HL-60 (cell line): ENCODE data around the gene COL4A2.

ENCODE experiments used
- DNase-seq, 2 experiments: peaks; one replicate each; pipeline ENCODE4 v3.0.0-alpha.2; 2010 to 2020; ENCODE audit warnings: low read depth in 1 of 2, low spot score in 1 of 2
- H3K27ac ChIP-seq: fragments of 250-450 bp; sonication (Bioruptor Pico); replicated peaks from 2 replicates; pipeline ENCODE4 v1.5.1; 2020; ENCODE audit warnings: mild to moderate bottlenecking, moderate library complexity
- H3K27me3 ChIP-seq: fragments of 250-450 bp; sonication (Bioruptor Pico); 2 replicates; pipeline ENCODE4 v1.5.1; 2021; ENCODE audit warnings: mild to moderate bottlenecking, moderate library complexity; ENCODE audit not compliant: insufficient read depth, poor library complexity, severe bottlenecking
- H3K4me3 ChIP-seq: replicated peaks from 2 replicates; pipeline ENCODE4 v1.5.1; 2011; ENCODE audit warnings: mild to moderate bottlenecking, control low read depth, low read length; ENCODE audit not compliant: insufficient read depth
- GABPA ChIP-seq: IDR thresholded peaks from 2 replicates; pipeline ENCODE4 v1.6.1; 2012; ENCODE audit warnings: low read depth
- POLR2AphosphoS5 ChIP-seq: IDR thresholded peaks from 2 replicates; pipeline ENCODE4 v1.6.1; 2012; ENCODE audit warnings: low read depth
- REST ChIP-seq: IDR thresholded peaks from 2 replicates; pipeline ENCODE4 v1.6.1; 2012; ENCODE audit warnings: low read depth; ENCODE audit not compliant: insufficient replicate concordance
- SPI1 ChIP-seq: IDR thresholded peaks from 2 replicates; pipeline ENCODE4 v1.6.1; 2012; ENCODE audit warnings: low read depth, mild to moderate bottlenecking, borderline replicate concordance
- TF ChIP-seq, protein P1 (sequence below): IDR thresholded peaks from one replicate; pipeline ENCODE4 v1.5.1; 2011; ENCODE audit warnings: low read length, control low read depth, inconsistent platforms; ENCODE audit not compliant: insufficient read depth

The COL4A2 gene

DNA sequence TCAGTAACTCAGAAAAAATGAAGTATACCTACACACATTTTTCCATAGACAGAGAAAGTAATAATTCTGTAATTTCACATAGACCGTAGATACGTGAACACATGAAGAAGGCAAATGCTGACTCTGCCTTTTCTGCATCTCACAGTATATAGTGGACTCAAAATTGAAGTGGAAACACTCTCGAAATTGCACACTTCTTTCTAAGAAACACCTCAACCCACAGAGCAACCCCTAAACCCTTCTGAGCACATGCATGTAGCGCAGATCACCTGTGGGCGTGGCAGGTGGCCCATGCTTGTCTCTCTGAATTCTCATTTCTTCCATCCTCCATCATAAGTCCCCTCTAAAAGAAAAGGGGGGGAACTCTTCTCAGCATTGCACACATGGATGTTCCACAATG is 34.9 kb upstream of the COL4A2 start:
- H3K4me3 ChIP-seq, result no peak overlapping the region
- H3K27ac ChIP-seq, result no peak overlapping the region
- DNase-seq, result no peak
- TF ChIP-seq REST (no peak), SPI1 (no peak), GABPA (no peak), POLR2AphosphoS5 (no peak)
- TF ChIP-seq, protein P1, sequence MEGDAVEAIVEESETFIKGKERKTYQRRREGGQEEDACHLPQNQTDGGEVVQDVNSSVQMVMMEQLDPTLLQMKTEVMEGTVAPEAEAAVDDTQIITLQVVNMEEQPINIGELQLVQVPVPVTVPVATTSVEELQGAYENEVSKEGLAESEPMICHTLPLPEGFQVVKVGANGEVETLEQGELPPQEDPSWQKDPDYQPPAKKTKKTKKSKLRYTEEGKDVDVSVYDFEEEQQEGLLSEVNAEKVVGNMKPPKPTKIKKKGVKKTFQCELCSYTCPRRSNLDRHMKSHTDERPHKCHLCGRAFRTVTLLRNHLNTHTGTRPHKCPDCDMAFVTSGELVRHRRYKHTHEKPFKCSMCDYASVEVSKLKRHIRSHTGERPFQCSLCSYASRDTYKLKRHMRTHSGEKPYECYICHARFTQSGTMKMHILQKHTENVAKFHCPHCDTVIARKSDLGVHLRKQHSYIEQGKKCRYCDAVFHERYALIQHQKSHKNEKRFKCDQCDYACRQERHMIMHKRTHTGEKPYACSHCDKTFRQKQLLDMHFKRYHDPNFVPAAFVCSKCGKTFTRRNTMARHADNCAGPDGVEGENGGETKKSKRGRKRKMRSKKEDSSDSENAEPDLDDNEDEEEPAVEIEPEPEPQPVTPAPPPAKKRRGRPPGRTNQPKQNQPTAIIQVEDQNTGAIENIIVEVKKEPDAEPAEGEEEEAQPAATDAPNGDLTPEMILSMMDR, result no peak
- H3K27me3 ChIP-seq, result peaks cover 27% of the 10 kb centered on the region

- H3K27ac ChIP-seq, result no peak overlapping the region
- TF ChIP-seq POLR2AphosphoS5 (no peak), REST (no peak), GABPA (no peak), SPI1 (no peak)
- TF ChIP-seq, protein P1, result no peak
- DNase-seq, result no peak
Observed at GRCh38 chr13:110272651-110273050, 34.4 kb upstream of the COL4A2 start.

DNA sequence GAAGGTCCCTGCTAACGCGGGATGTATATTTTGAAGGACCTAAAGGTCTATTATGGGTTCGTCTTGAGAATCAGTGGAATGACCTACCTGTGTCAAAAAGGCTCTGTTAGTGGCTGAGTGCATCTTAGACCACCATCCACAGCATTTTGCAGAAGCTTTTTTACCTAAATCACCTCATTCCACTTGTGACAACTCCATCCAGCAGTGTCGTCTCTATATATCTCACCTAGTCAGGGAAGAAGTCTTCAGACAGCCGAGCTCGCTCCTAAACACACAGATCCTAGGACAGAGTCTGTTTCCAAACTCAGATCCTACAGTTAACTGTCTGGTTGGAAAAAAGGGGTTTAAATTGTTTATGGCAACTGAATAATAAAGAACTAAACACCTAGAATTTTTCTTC is 33.8 kb upstream of the COL4A2 start:
- H3K4me3 ChIP-seq, result no peak overlapping the region
- H3K27me3 ChIP-seq, result peaks cover 23% of the 10 kb centered on the region
- no peak overlapping the region for H3K27ac ChIP-seq
- no peak for DNase-seq
- no peak for TF ChIP-seq GABPA
- no peak for TF ChIP-seq SPI1
- TF ChIP-seq, protein P1, result no peak
- no peak for TF ChIP-seq POLR2AphosphoS5
- TF ChIP-seq REST, result no peak

More at GRCh38 chr13:110272651-110273050, 34.4 kb upstream of the COL4A2 start:
- peaks cover 22% of the 10 kb centered on the region for H3K27me3 ChIP-seq
- no peak overlapping the region for H3K4me3 ChIP-seq
